Karpas-422 (cell line): ENCODE data around the gene ABCD2. TPM values are rescaled to one million over a fixed set of nuclear protein-coding genes. Genes with fewer than 3 reads are reported as not detected.

Source experiments
- DNase-seq: peaks from one replicate; pipeline ENCODE4 v3.0.0-alpha.2; 2015
- H2AFZ ChIP-seq: fragments of 200-600 bp; sonication (generic); 2 replicates; pipeline ENCODE4 v1.6.1; 2014; ENCODE audit warnings: antibody characterized with exemption, low read length, mixed read lengths
- H3K27ac ChIP-seq: fragments of 200-600 bp; sonication (generic); 2 replicates; pipeline ENCODE4 v1.5.1; 2014; ENCODE audit warnings: mild to moderate bottlenecking, low read length, moderate library complexity
- H3K27me3 ChIP-seq: fragments of 200-600 bp; sonication (generic); 2 replicates; pipeline ENCODE4 v1.6.1; 2014; ENCODE audit warnings: low read length, mixed read lengths
- H3K36me3 ChIP-seq: fragments of 200-600 bp; sonication (generic); 2 replicates; pipeline ENCODE4 v1.6.1; 2014; ENCODE audit warnings: low read length, mixed read lengths; ENCODE audit not compliant: insufficient read depth
- H3K4me1 ChIP-seq: fragments of 200-600 bp; sonication (generic); 2 replicates; pipeline ENCODE4 v1.6.1; 2014; ENCODE audit warnings: mild to moderate bottlenecking, low read length, mixed read lengths
- H3K4me2 ChIP-seq: fragments of 200-600 bp; sonication (generic); 2 replicates; pipeline ENCODE4 v1.6.1; 2014; ENCODE audit warnings: low read length, low read depth, mild to moderate bottlenecking; ENCODE audit not compliant: poor library complexity, severe bottlenecking
- H3K4me3 ChIP-seq: fragments of 200-600 bp; sonication (generic); 2 replicates; pipeline ENCODE4 v1.5.1; 2014; ENCODE audit warnings: mild to moderate bottlenecking, antibody characterized with exemption, low read length, mixed read lengths
- H3K79me2 ChIP-seq: fragments of 200-600 bp; sonication (generic); 2 replicates; pipeline ENCODE4 v1.6.1; 2014; ENCODE audit warnings: mild to moderate bottlenecking, low read length, mixed read lengths
- H3K9ac ChIP-seq: fragments of 200-600 bp; sonication (generic); 2 replicates; pipeline ENCODE4 v1.6.0; 2014; ENCODE audit warnings: low read length
- H3K9me2 ChIP-seq: fragments of 200-600 bp; sonication (generic), shearing (Covaris generic); replicated peaks from 2 replicates; pipeline ENCODE4 v1.6.0; 2014; ENCODE audit warnings: mild to moderate bottlenecking, low read length, moderate library complexity; ENCODE audit not compliant: insufficient read depth
- H3K9me3 ChIP-seq: fragments of 300-700, 200-600 bp; sonication (generic); 2 replicates; pipeline ENCODE4 v1.6.1; 2014; ENCODE audit warnings: low read length, mixed read lengths
- H4K20me1 ChIP-seq: fragments of 200-600 bp; sonication (generic); 2 replicates; pipeline ENCODE4 v1.6.1; 2014; ENCODE audit warnings: mild to moderate bottlenecking, antibody characterized with exemption, low read length, low read depth; ENCODE audit not compliant: insufficient read depth
- total RNA-seq: library from RNA; depleted of rRNA; stranded (reverse); fragments of >200 nt; shearing (Covaris generic); gene quantifications from 2 replicates; pipeline ENCODE4 v1.2.3, GENCODE V29; 2014; ENCODE audit warnings: low replicate concordance

The ABCD2 gene
- total RNA-seq, 1 experiment from 2014 or later: not detected

GRCh38 chr12:39587225-39587624 lies 32.4 kb downstream of the ABCD2 start:
- Histone ChIP-seq H3K79me2 (no peaks in the 10 kb centered on the region), H3K4me3 (no peak overlapping the region), H3K9me2 (no peaks in the 10 kb centered on the region), H2AFZ (no peak overlapping the region), H3K4me2 (no peak overlapping the region), H3K4me1 (no peaks in the 10 kb centered on the region), H3K36me3 (no peaks in the 10 kb centered on the region), H4K20me1 (no peaks in the 10 kb centered on the region), H3K27ac (no peak overlapping the region), H3K9me3 (no peaks in the 10 kb centered on the region), H3K9ac (no peak overlapping the region), H3K27me3 (no peaks in the 10 kb centered on the region)
- no peak for DNase-seq

- H3K27me3 ChIP-seq: no peaks in the 10 kb centered on the region
- H3K4me3 ChIP-seq: no peak overlapping the region
- H3K79me2 ChIP-seq: no peaks in the 10 kb centered on the region
- no peak overlapping the region for H3K4me2 ChIP-seq
- no peaks in the 10 kb centered on the region for H3K36me3 ChIP-seq
- no peaks in the 10 kb centered on the region for H3K9me3 ChIP-seq
- H3K27ac ChIP-seq: no peak overlapping the region
- DNase-seq: no peak
- H3K4me1 ChIP-seq: no peaks in the 10 kb centered on the region
- no peaks in the 10 kb centered on the region for H4K20me1 ChIP-seq
- H2AFZ ChIP-seq: no peak overlapping the region
- H3K9ac ChIP-seq: no peak overlapping the region
- no peaks in the 10 kb centered on the region for H3K9me2 ChIP-seq
Measured at GRCh38 chr12:39586816-39587215, 32.8 kb downstream of the ABCD2 start.

- Histone ChIP-seq H3K9me3 (no peaks in the 10 kb centered on the region), H3K27me3 (no peaks in the 10 kb centered on the region), H3K36me3 (no peaks in the 10 kb centered on the region), H3K79me2 (no peaks in the 10 kb centered on the region), H4K20me1 (no peaks in the 10 kb centered on the region), H3K4me3 (no peak overlapping the region), H3K4me1 (no peaks in the 10 kb centered on the region), H2AFZ (no peak overlapping the region), H3K9me2 (no peaks in the 10 kb centered on the region), H3K27ac (no peak overlapping the region), H3K9ac (no peak overlapping the region), H3K4me2 (no peak overlapping the region)
- no peak for DNase-seq
Measured at GRCh38 chr12:39581592-39581991, 38.0 kb downstream of the ABCD2 start.

GRCh38 chr12:39575498-39575875 lies 44.1 kb downstream of the ABCD2 start:
- Histone ChIP-seq H3K36me3 (no peaks in the 10 kb centered on the region), H3K4me2 (no peak overlapping the region), H3K9ac (no peak overlapping the region), H3K9me2 (no peaks in the 10 kb centered on the region), H3K4me3 (no peak overlapping the region), H3K79me2 (no peaks in the 10 kb centered on the region), H3K4me1 (no peaks in the 10 kb centered on the region), H2AFZ (no peak overlapping the region), H3K27ac (no peak overlapping the region), H4K20me1 (no peaks in the 10 kb centered on the region), H3K9me3 (no peaks in the 10 kb centered on the region), H3K27me3 (no peaks in the 10 kb centered on the region)
- DNase-seq: no peak

- Histone ChIP-seq H3K9me3 (no peaks in the 10 kb centered on the region), H3K4me2 (no peak overlapping the region), H3K27ac (no peak overlapping the region), H3K4me3 (no peak overlapping the region), H3K79me2 (no peaks in the 10 kb centered on the region), H2AFZ (no peak overlapping the region), H3K36me3 (no peaks in the 10 kb centered on the region), H3K9ac (no peak overlapping the region), H3K4me1 (no peaks in the 10 kb centered on the region), H3K9me2 (no peaks in the 10 kb centered on the region), H3K27me3 (no peaks in the 10 kb centered on the region), H4K20me1 (no peaks in the 10 kb centered on the region)
- no peak for DNase-seq
Measured at GRCh38 chr12:39574785-39575497, 44.7 kb downstream of the ABCD2 start.

- Histone ChIP-seq H2AFZ (no peak overlapping the region), H3K36me3 (no peaks in the 10 kb centered on the region), H3K27ac (no peak overlapping the region), H3K27me3 (no peaks in the 10 kb centered on the region), H3K9me2 (no peaks in the 10 kb centered on the region), H3K79me2 (no peaks in the 10 kb centered on the region), H3K9ac (no peak overlapping the region), H3K4me1 (no peaks in the 10 kb centered on the region), H3K4me2 (no peak overlapping the region), H3K4me3 (no peak overlapping the region), H4K20me1 (no peaks in the 10 kb centered on the region), H3K9me3 (no peaks in the 10 kb centered on the region)
- DNase-seq: no peak
Measured at GRCh38 chr12:39574378-39574777, 45.2 kb downstream of the ABCD2 start.

GRCh38 chr12:39573971-39574370 lies 45.6 kb downstream of the ABCD2 start:
- no peaks in the 10 kb centered on the region for H3K27me3 ChIP-seq
- no peaks in the 10 kb centered on the region for H3K9me2 ChIP-seq
- H3K4me2 ChIP-seq: no peak overlapping the region
- no peak for DNase-seq
- H3K4me1 ChIP-seq: no peaks in the 10 kb centered on the region
- no peak overlapping the region for H3K9ac ChIP-seq
- no peak overlapping the region for H2AFZ ChIP-seq
- no peaks in the 10 kb centered on the region for H3K36me3 ChIP-seq
- H3K9me3 ChIP-seq: no peaks in the 10 kb centered on the region
- H4K20me1 ChIP-seq: no peaks in the 10 kb centered on the region
- H3K79me2 ChIP-seq: no peaks in the 10 kb centered on the region
- no peak overlapping the region for H3K27ac ChIP-seq
- no peak overlapping the region for H3K4me3 ChIP-seq

GRCh38 chr12:39572551-39572950 lies 47.1 kb downstream of the ABCD2 start:
- no peak overlapping the region for H3K4me3 ChIP-seq
- H3K27ac ChIP-seq: no peak overlapping the region
- no peaks in the 10 kb centered on the region for H4K20me1 ChIP-seq
- H3K9me2 ChIP-seq: no peaks in the 10 kb centered on the region
- H3K9ac ChIP-seq: no peak overlapping the region
- H3K4me2 ChIP-seq: no peak overlapping the region
- H3K9me3 ChIP-seq: no peaks in the 10 kb centered on the region
- H2AFZ ChIP-seq: no peak overlapping the region
- H3K4me1 ChIP-seq: no peaks in the 10 kb centered on the region
- no peak for DNase-seq
- no peaks in the 10 kb centered on the region for H3K36me3 ChIP-seq
- H3K79me2 ChIP-seq: no peaks in the 10 kb centered on the region
- H3K27me3 ChIP-seq: no peaks in the 10 kb centered on the region
